Melanocyte of skin (primary cell): Measurements from ENCODE around the gene TH. TPM values are rescaled to one million over a fixed set of nuclear protein-coding genes. Genes with fewer than 3 reads are reported as not detected.

Experiments used
- small RNA-seq, 2 donors: library from RNA; depleted of rRNA; stranded (forward); fragments of <200 nt; gene quantifications; one replicate each; pipeline ENCODE3, GENCODE V24; 2012
- total RNA-seq, 2 donors: library from RNA; depleted of rRNA; stranded (reverse); fragments of >200 nt; gene quantifications; 2 replicates each; pipeline ENCODE4 v1.2.3, GENCODE V29; 2012

The TH gene
- not detected for total RNA-seq

DNA sequence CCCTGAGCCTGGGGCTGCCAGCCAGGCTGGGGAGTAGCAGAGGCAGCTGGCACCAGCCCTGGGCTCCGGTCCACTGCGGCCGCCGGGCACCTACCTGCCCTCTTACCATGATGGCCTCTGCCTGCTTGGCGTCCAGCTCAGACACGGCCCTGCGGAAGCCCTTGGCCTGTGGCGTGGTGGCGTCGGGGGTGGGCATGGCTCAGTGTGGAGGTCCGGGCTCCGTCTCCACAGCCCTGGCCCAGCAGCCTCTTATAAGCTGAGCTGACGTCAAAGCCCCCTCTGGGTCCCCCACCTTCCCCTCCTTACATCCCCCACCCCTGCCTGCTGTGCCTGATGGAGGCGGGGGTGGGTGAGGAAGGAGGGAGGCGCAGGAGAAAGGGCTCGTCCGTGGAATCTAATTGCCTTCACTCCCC is at the start of gene TH:
TH (minus strand) TSS at position 225 of the 413 bp plus-strand sequence; CDS start at position 196, 29 bp downstream.

DNA sequence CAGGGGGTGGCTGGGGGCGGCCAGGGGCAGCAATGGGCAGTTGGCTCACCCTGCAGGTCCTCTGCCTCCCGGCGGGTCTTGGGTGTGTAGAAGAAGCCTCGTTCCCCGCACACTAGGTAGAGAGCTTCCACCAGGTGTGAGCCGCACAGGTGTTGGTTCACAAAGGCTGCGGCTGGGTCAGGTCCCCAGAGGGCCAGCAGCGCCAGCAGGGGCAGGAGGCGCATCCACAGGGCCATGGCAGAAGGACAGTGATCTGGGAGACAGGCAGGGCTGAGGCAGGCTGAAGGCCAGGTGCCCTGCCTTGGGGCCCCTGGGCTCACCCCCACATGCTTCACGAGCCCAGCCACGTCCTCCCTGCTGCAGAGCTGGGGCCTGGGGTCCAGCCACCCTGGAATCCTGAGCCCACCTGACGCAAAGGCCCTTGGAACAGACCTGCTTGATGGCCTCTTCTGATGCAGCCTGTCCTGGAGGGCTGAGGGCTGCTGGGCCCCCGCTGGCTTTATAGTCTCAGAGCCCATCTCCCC is 10.8 kb downstream of the TH start, which contains the start of gene INS:
INS (minus strand) TSS at position 474 of the 524 bp plus-strand sequence; CDS start at position 236, 238 bp downstream.

GRCh38 chr11:2139123-2139521 is 32.5 kb downstream of the TH start, which contains the start of gene IGF2:
Gene IGF2 (minus strand): TSS chr11:2139389. CDS start chr11:2135523, 3,866 bp downstream.

Small RNA genes within 50 kb of the gene (small RNA-seq; reads per million reads assigned to genes)
- gene MIR4686 = 0 reads per million in 2 donors
- gene MIR483 = 25.4 to 35.2 reads per million in 2 donors

Other genes starting within 250 kb of the TH start
- gene MRPL23, start 224.5 kb downstream of the TH start, total RNA-seq = 100 to 1,000 TPM; 165 to 167 TPM
- gene H19, start 174.0 kb downstream of the TH start, total RNA-seq = under 1 TPM; 0.33 to 0.34 TPM
- gene IGF2, start 32.4 kb downstream of the TH start, total RNA-seq = under 1 TPM; under 0.01 to 0.33 TPM
- gene INS, start 10.6 kb downstream of the TH start, total RNA-seq = not detected
- not detected for gene ASCL2, start 98.8 kb upstream of the TH start, total RNA-seq
- not detected for gene C11orf21, start 130.1 kb upstream of the TH start, total RNA-seq
- under 1 TPM in 1 of 2 donors, not detected in 1; 0.34 TPM for gene TSPAN32, start 130.2 kb upstream of the TH start, total RNA-seq
- 100 to 1,000 TPM; 213 to 260 TPM for gene CD81, start 205.5 kb upstream of the TH start, total RNA-seq
- 10 to 100 TPM; 38.2 to 47.6 TPM for gene TSSC4, start 228.9 kb upstream of the TH start, total RNA-seq